K562 (cell line): Measurements from ENCODE around the gene GZF1. TPM values are rescaled to one million over a fixed set of nuclear protein-coding genes. Genes with fewer than 3 reads are reported as not detected.

Experiments used
- ATAC-seq: fragments of 200-7000 bp; cut with Tn5 transposase; 3 replicates; pipeline ENCODE4 v1.9.1; 2020; ENCODE audit warnings: moderate library complexity
- BruUV-seq: library from RNA; stranded (reverse); fragments of 400-500 nt; replicated peaks from 2 replicates; lab custom pipeline; 2021; lab: Mats Ljungman, UMichigan
- CTCF ChIA-PET: fragments of 300-600 bp; formaldehyde crosslinking; extraction: SDS; loops from one replicate; lab custom pipeline; 2021; ENCODE audit warnings: low intra/inter-chr PET ratio; lab: Yijun Ruan, JAX
- POLR2A ChIA-PET: fragments of 300-600, 350-650 bp; sonication (Branson Sonifier 250); formaldehyde crosslinking; extraction: SDS; loops from one replicate; lab custom pipeline; 2021; ENCODE audit warnings: antibody characterized with exemption, inconsistent platforms; lab: Yijun Ruan, JAX
- DNase-seq, 4 experiments: peaks; one replicate each; pipeline versions ENCODE4 v3.0.0 to v3.0.0-alpha.2; 2011 to 2018; ENCODE audit warnings: low spot score in 3 of 4, mixed read lengths in 3 of 4; ENCODE audit errors: extremely low read depth in 1 of 4
- FAIRE-seq: peaks from 2 replicates; lab custom pipeline; 2011; peaks lifted over from hg19 to GRCh38; lab: Jason Lieb, UNC
- H2AFZ ChIP-seq: 2 replicates; pipeline ENCODE4 v1.6.0; 2011; ENCODE audit warnings: low read depth, low read length, control low read depth, inconsistent platforms
- H3K27ac ChIP-seq: fragments of 200-600 bp; 3 replicates; pipeline ENCODE4 v1.8.0; 2011; ENCODE audit warnings: low read depth, mild to moderate bottlenecking, control low read depth, inconsistent platforms, low read length, moderate library complexity, mixed read lengths; ENCODE audit errors: extremely low read depth
- H3K27me3 ChIP-seq, 2 experiments: fragments of 300-600 bp in 1 of 2; 2 replicates in 1 of 2; 3 replicates in 1 of 2; pipeline versions ENCODE4 v1.6.0 to v1.8.0; 2011; ENCODE audit warnings: inconsistent platforms in 2 of 2, low read length in 2 of 2, mild to moderate bottlenecking in 1 of 2, mixed read lengths in 1 of 2, moderate library complexity in 1 of 2; ENCODE audit not compliant: control insufficient read depth in 2 of 2, insufficient read depth in 2 of 2
- H3K36me3 ChIP-seq: fragments of 300-600 bp; 3 replicates; pipeline ENCODE4 v1.8.0; 2011; ENCODE audit warnings: mild to moderate bottlenecking, low read length, inconsistent platforms; ENCODE audit not compliant: control insufficient read depth, insufficient read depth
- H3K4me1 ChIP-seq, 2 experiments: fragments of 200-600 bp in 1 of 2; replicated peaks in 1 of 2; 2 replicates in 1 of 2; 3 replicates in 1 of 2; pipeline versions ENCODE4 v1.5.1 to v1.8.0; 2011; ENCODE audit warnings: inconsistent platforms in 2 of 2, low read length in 2 of 2, mild to moderate bottlenecking in 1 of 2, mixed read lengths in 1 of 2, moderate library complexity in 1 of 2; ENCODE audit not compliant: control insufficient read depth in 2 of 2, insufficient read depth in 2 of 2
- H3K4me2 ChIP-seq: 2 replicates; pipeline ENCODE4 v1.6.1; 2011; ENCODE audit warnings: low read length, control low read depth, inconsistent platforms, mixed read lengths; ENCODE audit not compliant: insufficient read depth
- H3K4me3 ChIP-seq: fragments of 200-600 bp; sonication (generic), shearing (Covaris generic); 2 replicates; pipeline ENCODE4 v1.5.1; 2016; ENCODE audit warnings: control low read depth, inconsistent platforms
- H3K79me2 ChIP-seq: fragments of 200-600 bp; 3 replicates; pipeline ENCODE4 v1.8.0; 2011; ENCODE audit warnings: low read length, inconsistent platforms; ENCODE audit not compliant: control insufficient read depth, insufficient read depth
- H3K9ac ChIP-seq, 2 experiments: 2 replicates each; pipeline versions ENCODE4 v1.6.0 to v1.6.1; 2011; ENCODE audit warnings: low read depth in 2 of 2, low read length in 2 of 2, control low read depth in 1 of 2, inconsistent platforms in 1 of 2, mild to moderate bottlenecking in 1 of 2, mixed read lengths in 1 of 2; ENCODE audit not compliant: insufficient read depth in 1 of 2
- H3K9me1 ChIP-seq: one replicate; pipeline ENCODE4 v1.6.0; 2011; ENCODE audit warnings: inconsistent platforms, mild to moderate bottlenecking, low read length, moderate library complexity; ENCODE audit not compliant: control insufficient read depth, insufficient read depth
- H3K9me3 ChIP-seq: replicated peaks from 2 replicates; pipeline ENCODE4 v1.5.1; 2011; ENCODE audit warnings: low read depth, low read length, inconsistent platforms; ENCODE audit not compliant: control insufficient read depth, insufficient read depth
- H4K20me1 ChIP-seq: replicated peaks from 2 replicates; pipeline ENCODE4 v1.6.1; 2011; ENCODE audit warnings: low read length, inconsistent platforms, mixed read lengths; ENCODE audit not compliant: control insufficient read depth, insufficient read depth
- ARID1B ChIP-seq: fragments of 450-650 bp; IDR thresholded peaks from 2 replicates; pipeline ENCODE4 v1.6.1; 2016; ENCODE audit warnings: antibody characterized with exemption, mild to moderate bottlenecking, inconsistent platforms
- ATF7 ChIP-seq: fragments of 450-650 bp; IDR thresholded peaks from 2 replicates; pipeline ENCODE4 v1.7.1; 2014; ENCODE audit warnings: mild to moderate bottlenecking, moderate library complexity
- CBFA2T2 ChIP-seq: fragments of 450-650 bp; conservative IDR thresholded peaks from 2 replicates; pipeline ENCODE4 v1.6.1; 2017; ENCODE audit warnings: mild to moderate bottlenecking
- CCAR2 ChIP-seq: fragments of 200-400 bp; formaldehyde crosslinking; IDR thresholded peaks from 2 replicates; pipeline ENCODE4 v1.6.1; 2017; ENCODE audit warnings: mild to moderate bottlenecking, low read depth, low read length
- CCNT2 ChIP-seq: IDR thresholded peaks from 2 replicates; pipeline ENCODE4 v1.6.1; 2011; ENCODE audit warnings: borderline replicate concordance, low read depth, mild to moderate bottlenecking, moderate library complexity, mixed read lengths, low read length; ENCODE audit not compliant: insufficient read length; ENCODE audit errors: extremely low read depth
- ELF1 ChIP-seq: fragments of 200-800 bp; sonication (Bioruptor generic); IDR thresholded peaks from 2 replicates; pipeline ENCODE4 v1.6.1; 2016; ENCODE audit warnings: missing genetic modification characterization, missing compliant biosample characterization
- IRF2 ChIP-seq: sonication (generic); formaldehyde crosslinking; IDR thresholded peaks from 2 replicates; pipeline ENCODE4 v1.8.1; 2022; ENCODE audit warnings: mild to moderate bottlenecking, missing genetic modification reagents
- MEF2A ChIP-seq: IDR thresholded peaks from 2 replicates; pipeline ENCODE4 v1.6.1; 2011; ENCODE audit warnings: low read depth, mild to moderate bottlenecking, low read length, moderate library complexity; ENCODE audit not compliant: control insufficient read depth
- NEUROD1 ChIP-seq: fragments of 150-350 bp; IDR thresholded peaks from 2 replicates; pipeline ENCODE4 v1.6.1; 2014; ENCODE audit warnings: borderline replicate concordance, low read length, low read depth; ENCODE audit not compliant: partially characterized antibody
- PHB ChIP-seq: fragments of 250-450 bp; sonication (Bioruptor Pico); IDR thresholded peaks from 2 replicates; pipeline ENCODE4 v1.5.0; 2021
- PHF8 ChIP-seq: fragments of 200-600 bp; sonication (generic); IDR thresholded peaks from 2 replicates; pipeline ENCODE4 v1.6.1; 2012; ENCODE audit warnings: mixed run types, mild to moderate bottlenecking, inconsistent platforms, low read length, moderate library complexity, borderline replicate concordance
- POU5F1 ChIP-seq: fragments of 150-350 bp; IDR thresholded peaks from 2 replicates; pipeline ENCODE4 v1.6.1; 2014; ENCODE audit warnings: borderline replicate concordance, low read length, low read depth, mild to moderate bottlenecking; ENCODE audit not compliant: partially characterized antibody
- PTBP1 ChIP-seq: fragments of 200-400 bp; formaldehyde crosslinking; IDR thresholded peaks from 2 replicates; pipeline ENCODE4 v1.6.1; 2017; ENCODE audit warnings: low read depth, low read length
- RBFOX2 ChIP-seq: fragments of 200-400 bp; formaldehyde crosslinking; IDR thresholded peaks from 2 replicates; pipeline ENCODE4 v1.6.1; 2017; ENCODE audit warnings: low read depth, mild to moderate bottlenecking, low read length, moderate library complexity
- TAL1 ChIP-seq: fragments of 450-650 bp; IDR thresholded peaks from 2 replicates; pipeline ENCODE4 v1.6.1; 2016; ENCODE audit warnings: mild to moderate bottlenecking
- TCF3 ChIP-seq: sonication (generic); formaldehyde crosslinking; IDR thresholded peaks from 2 replicates; pipeline ENCODE4 v1.4.0; 2020; ENCODE audit warnings: mild to moderate bottlenecking, missing genetic modification reagents
- TEAD4 ChIP-seq, 2 experiments: sonication (generic) in 1 of 2; formaldehyde crosslinking in 1 of 2; IDR thresholded peaks; 2 replicates each; pipeline versions ENCODE4 v1.6.1 to v1.8.0; 2012 to 2022; ENCODE audit warnings: borderline replicate concordance in 1 of 2, inconsistent platforms in 1 of 2, low read length in 1 of 2, mild to moderate bottlenecking in 1 of 2, missing genetic modification reagents in 1 of 2
- U2AF2 ChIP-seq: fragments of 200-400 bp; formaldehyde crosslinking; optimal IDR thresholded peaks from 2 replicates; pipeline ENCODE3; 2017; ENCODE audit warnings: low read depth, mild to moderate bottlenecking, low read length
- ZFX ChIP-seq: sonication (generic); formaldehyde crosslinking; IDR thresholded peaks from 2 replicates; pipeline ENCODE4 v1.8.0; 2022; ENCODE audit warnings: mild to moderate bottlenecking, missing genetic modification reagents, moderate library complexity
- ZNF124 ChIP-seq: sonication (generic); formaldehyde crosslinking; IDR thresholded peaks from 2 replicates; pipeline ENCODE4 v1.8.1; 2022; ENCODE audit warnings: missing genetic modification reagents
- ZNF146 ChIP-seq: IDR thresholded peaks from one replicate; pipeline ENCODE4 v1.6.1; 2018; ENCODE audit warnings: missing compliant biosample characterization; ENCODE audit not compliant: unreplicated experiment
- ZNF668 ChIP-seq: fragments of 250-450 bp; sonication (Bioruptor Pico); IDR thresholded peaks from 2 replicates; pipeline ENCODE4 v1.8.0; 2022; ENCODE audit warnings: mild to moderate bottlenecking, inconsistent platforms
- ZNF699 ChIP-seq: fragments of 250-450 bp; sonication (Bioruptor Pico); IDR thresholded peaks from 2 replicates; pipeline ENCODE4 v1.8.0; 2021; ENCODE audit warnings: mild to moderate bottlenecking, moderate library complexity; ENCODE audit not compliant: insufficient replicate concordance
- WGBS: fragments of 100-300 bp; shearing (Covaris generic); methylation state at CpG from one replicate; pipeline ENCODE4 v1.1.6; 2016; ENCODE audit warnings: low coverage, mixed read lengths; ENCODE audit not compliant: insufficient coverage; ENCODE audit errors: missing lambda C conversion rate; 5-methylcytosine and 5-hydroxymethylcytosine counted together
- in situ Hi-C: fragments of 300-500 bp; cut with MboI; formaldehyde crosslinking; loops from 4 replicates; pipeline ENCODE4 v1.15.0; 2018; ENCODE audit warnings: inconsistent platforms, mixed read lengths
- intact Hi-C: fragments of 100-400 bp; cut with micrococcal nuclease; formaldehyde crosslinking; loops from 2 replicates; pipeline ENCODE4 v1.14.2; 2022
- polyA plus RNA-seq, 8 experiments: library from polyadenylated mRNA; depleted of rRNA in 4 of 8; stranded (reverse) in 5 of 8; unstranded in 3 of 8; fragments of >200 nt; fragmentation: Nextera tagmentation in 2 of 8; fragmentation: Illumina TruSeq in 1 of 8; extraction: Ambion mirVana in 2 of 8; extraction: Trizol in 1 of 8; gene quantifications; 2 replicates each; pipeline versions ENCODE4 v1.2.1 to v1.2.3, GENCODE V29; 2011 to 2014; ENCODE audit warnings: inconsistent platforms in 1 of 8, missing spikeins in 1 of 8
- total RNA-seq, 7 experiments: library from RNA; depleted of rRNA in 6 of 7; stranded (reverse); fragments of >200 nt in 6 of 7; fragmentation: Illumina TruSeq in 2 of 7; extraction: Trizol in 2 of 7; gene quantifications; 2 replicates each; pipeline versions ENCODE4 v1.2.1 to v1.2.3, GENCODE V29; 2011 to 2021; ENCODE audit warnings: low replicate concordance in 1 of 7
- TF ChIP-seq, protein P1 (sequence below): fragments of 250-450 bp; sonication (Bioruptor Pico); IDR thresholded peaks from 2 replicates; pipeline ENCODE4 v1.5.0; 2021; ENCODE audit warnings: mild to moderate bottlenecking, borderline replicate concordance

The GZF1 gene
- total and polyA plus RNA-seq, 9 of the 15 experiments (the other 6 are each of a cell fraction or from before 2014, with no cell fraction given), result 1.2 to 15.7 (median 7.4) TPM

DNA sequence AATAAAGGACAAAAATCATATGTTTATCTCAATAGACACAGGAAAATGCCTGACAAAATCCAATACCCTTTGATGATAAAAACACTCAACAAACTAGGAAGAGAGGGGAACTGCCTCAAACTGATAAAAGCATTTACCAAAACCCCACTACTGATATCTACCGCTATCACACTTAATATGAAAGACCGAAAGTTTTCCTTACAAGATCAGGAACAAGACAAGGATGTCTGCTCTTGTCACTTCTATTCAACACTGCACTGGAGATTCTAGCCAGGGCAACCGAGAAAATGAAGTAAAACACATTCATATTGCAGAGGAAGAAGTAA, 25.1 kb downstream of the GZF1 start:
- intact Hi-C loops (no loop called here), in situ Hi-C loops (no loop called here)
- Histone ChIP-seq H3K9me1 (no peaks in the 10 kb centered on the region), H3K4me1 (0 out of 5 replicates have a peak, but pooled peaks cover 0 to 2% of the 10 kb centered on the region in 2 experiments), H3K36me3 (peaks cover 58% of the 10 kb centered on the region), H3K27ac (no peak overlapping the region), H3K9me3 (no peaks in the 10 kb centered on the region), H2AFZ (no peak overlapping the region), H3K4me2 (no peak overlapping the region), H3K27me3 (no peaks in the 10 kb centered on the region), H4K20me1 (no peaks in the 10 kb centered on the region), H3K9ac (no peak overlapping the region), H3K79me2 (peaks cover 7% of the 10 kb centered on the region; the same call in 2 of the 3 replicates), H3K4me3 (no peak overlapping the region)
- CTCF ChIA-PET, result no interaction called here
- FAIRE-seq (no peak), DNase-seq (no peak), ATAC-seq (no peak)
- POLR2A ChIA-PET, result interaction anchor here (0.9 to 1.6 kb wide), 2 partner anchors 10 to 12 kb away, joined by 3 to 4 read pairs; no protein-coding TSS in a partner anchor
- no TSS peak for BruUV-seq
- 25% methylated on average over 3 of the region's 3 CpGs for WGBS
- TF ChIP-seq ELF1 (tag), result no peak
- no peak for TF ChIP-seq U2AF2
- TF ChIP-seq IRF2 (CRISPR knock-in tag), result no peak
- TF ChIP-seq ZFX (CRISPR knock-in tag), result no peak
- TF ChIP-seq TCF3, result 0 out of 2 replicates have a peak, but pooled peaks have one; percentile 34
- TF ChIP-seq CCAR2, result no peak
- TF ChIP-seq PTBP1, result no peak
- peak; percentile 49 for TF ChIP-seq TEAD4 (IDR thresholded peaks at IDR 0.05; ENCODE audit: low read length)
- no peak for TF ChIP-seq TEAD4 (CRISPR knock-in tag; IDR thresholded peaks at IDR 0.05; ENCODE audit: borderline replicate concordance)
- peak; percentile 64 for TF ChIP-seq TAL1
- no peak for TF ChIP-seq ZNF146
- no peak for TF ChIP-seq ZNF124 (CRISPR knock-in tag)
- TF ChIP-seq NEUROD1, result no peak
- TF ChIP-seq ARID1B, result peak; percentile 63
- TF ChIP-seq RBFOX2, result no peak
- TF ChIP-seq POU5F1, result no peak
- TF ChIP-seq ZNF668, result no peak
- TF ChIP-seq CCNT2, result no peak
- TF ChIP-seq PHB (CRISPR knock-in tag), result no peak
- no peak for TF ChIP-seq ATF7
- no peak for TF ChIP-seq PHF8
- TF ChIP-seq CBFA2T2, result peak; percentile 43; the same call in 1 of the 2 replicates
- no peak for TF ChIP-seq ZNF699
- no peak for TF ChIP-seq MEF2A
- TF ChIP-seq, protein P1, sequence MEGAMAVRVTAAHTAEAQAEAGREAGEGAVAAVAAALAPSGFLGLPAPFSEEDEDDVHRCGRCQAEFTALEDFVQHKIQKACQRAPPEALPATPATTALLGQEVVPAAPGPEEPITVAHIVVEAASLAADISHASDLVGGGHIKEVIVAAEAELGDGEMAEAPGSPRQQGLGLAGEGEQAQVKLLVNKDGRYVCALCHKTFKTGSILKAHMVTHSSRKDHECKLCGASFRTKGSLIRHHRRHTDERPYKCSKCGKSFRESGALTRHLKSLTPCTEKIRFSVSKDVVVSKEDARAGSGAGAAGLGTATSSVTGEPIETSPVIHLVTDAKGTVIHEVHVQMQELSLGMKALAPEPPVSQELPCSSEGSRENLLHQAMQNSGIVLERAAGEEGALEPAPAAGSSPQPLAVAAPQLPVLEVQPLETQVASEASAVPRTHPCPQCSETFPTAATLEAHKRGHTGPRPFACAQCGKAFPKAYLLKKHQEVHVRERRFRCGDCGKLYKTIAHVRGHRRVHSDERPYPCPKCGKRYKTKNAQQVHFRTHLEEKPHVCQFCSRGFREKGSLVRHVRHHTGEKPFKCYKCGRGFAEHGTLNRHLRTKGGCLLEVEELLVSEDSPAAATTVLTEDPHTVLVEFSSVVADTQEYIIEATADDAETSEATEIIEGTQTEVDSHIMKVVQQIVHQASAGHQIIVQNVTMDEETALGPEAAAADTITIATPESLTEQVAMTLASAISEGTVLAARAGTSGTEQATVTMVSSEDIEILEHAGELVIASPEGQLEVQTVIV, result no peak
